ENCODE results near the gene PFDN6. TPM values are rescaled to one million over a fixed set of nuclear protein-coding genes. Genes with fewer than 3 reads are reported as not detected.

The PFDN6 gene
- total RNA-seq, 1 experiment from 2014 or later, result 85.8 TPM

DNA sequence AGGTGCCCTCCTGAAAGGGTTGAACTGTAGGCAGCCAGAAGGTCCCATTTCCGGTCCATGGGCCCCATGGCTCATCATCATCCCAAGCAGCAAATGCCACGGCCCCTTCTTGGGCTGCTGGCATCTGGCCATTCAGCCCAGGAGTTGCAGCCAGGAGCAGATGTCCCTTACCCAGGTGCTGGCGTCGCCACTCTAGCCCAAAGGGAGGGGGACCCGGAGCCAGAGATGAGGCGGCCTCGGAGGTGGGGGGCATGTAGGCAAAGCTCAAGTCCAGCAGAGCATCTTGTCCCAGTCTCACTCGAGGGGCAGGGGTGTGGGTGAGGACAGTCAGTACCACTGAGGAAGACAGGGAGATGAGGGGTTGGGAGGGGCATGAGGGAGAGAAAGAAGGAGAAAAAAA lies 15.7 kb downstream of the PFDN6 start:
- Histone ChIP-seq H2BK5ac (ENCODE audit: insufficient read length, low read length) (no peak overlapping the region), H3K9ac (ENCODE audit: extremely low read depth, insufficient read length, low read length) (no peak overlapping the region), H2AFZ (ENCODE audit: low read length) (no peak overlapping the region), H2BK120ac (ENCODE audit: low read depth, low read length, poor library complexity, severe bottlenecking) (no peak overlapping the region), H3T11ph (ENCODE audit: low read length) (no peak overlapping the region), H2BK12ac (ENCODE audit: insufficient read length, low read depth, low read length) (no peak overlapping the region), H3K23me2 (ENCODE audit: insufficient read length, low read depth, low read length, poor library complexity, severe bottlenecking) (peaks cover under 1% of the 10 kb centered on the region), H4K20me1 (ENCODE audit: control insufficient read depth, insufficient read depth, insufficient read length) (no peaks in the 10 kb centered on the region), H3K56ac (ENCODE audit: insufficient read length, low read depth, low read length) (no peak overlapping the region), H3K27ac (ENCODE audit: insufficient read length, low read depth, low read length) (no peak overlapping the region), H3K79me2 (ENCODE audit: insufficient read depth, low read length) (peaks cover 3% of the 10 kb centered on the region; the same call in 1 of the 2 replicates), H3K9me3 (ENCODE audit: control insufficient read depth, low read depth, low read length) (no peaks in the 10 kb centered on the region), H4K8ac (replicated peaks; ENCODE audit: insufficient read length, low read depth, low read length) (no peak overlapping the region), H3K27me3 (ENCODE audit: insufficient read depth, low read length) (no peaks in the 10 kb centered on the region), H3K79me1 (ENCODE audit: insufficient read depth, low read depth, low read length, poor library complexity, severe bottlenecking) (no peaks in the 10 kb centered on the region), H2BK15ac (ENCODE audit: low read depth, low read length) (no peak overlapping the region), H4K91ac (ENCODE audit: insufficient read length, low read depth, low read length) (no peak overlapping the region), H3K4ac (ENCODE audit: low read depth, low read length) (no peak overlapping the region), H2BK20ac (ENCODE audit: low read depth, low read length, poor library complexity, severe bottlenecking) (no peak overlapping the region), H3K4me1 (ENCODE audit: insufficient read depth, low read length) (no peaks in the 10 kb centered on the region), H3K14ac (ENCODE audit: insufficient read depth, low read length) (no peak overlapping the region), H2AK5ac (ENCODE audit: insufficient read length, low read length) (no peak overlapping the region), H3K18ac (ENCODE audit: insufficient read length, low read depth, low read length) (no peak overlapping the region), H3K23ac (ENCODE audit: insufficient read length, low read depth, low read length) (no peak overlapping the region), H4K5ac (ENCODE audit: insufficient read length, low read depth, low read length) (no peak overlapping the region), H3K4me2 (ENCODE audit: insufficient read depth, insufficient read length, low read length) (no peak overlapping the region)
- peaks cover 3 to 7% of the 10 kb centered on the region in 2 experiments; a peak in 3 of 4 replicates for H3K4me1 Mint-ChIP-seq
- WGBS (ENCODE audit: extremely low coverage, insufficient read length, low lambda C conversion rate), result no CpG with 5 or more reads among the region's 8 CpGs
- H3K9me3 Mint-ChIP-seq, result no peaks in the 10 kb centered on the region
- DNase-seq, result no peak
- peaks cover 0 to 17% (median 5%) of the 10 kb centered on the region in 3 experiments; a peak in 5 of 7 replicates for H3K36me3 Mint-ChIP-seq (ENCODE audit: insufficient read depth in 1 of 3, low read depth in 3 of 3)
- TF ChIP-seq, protein P1, sequence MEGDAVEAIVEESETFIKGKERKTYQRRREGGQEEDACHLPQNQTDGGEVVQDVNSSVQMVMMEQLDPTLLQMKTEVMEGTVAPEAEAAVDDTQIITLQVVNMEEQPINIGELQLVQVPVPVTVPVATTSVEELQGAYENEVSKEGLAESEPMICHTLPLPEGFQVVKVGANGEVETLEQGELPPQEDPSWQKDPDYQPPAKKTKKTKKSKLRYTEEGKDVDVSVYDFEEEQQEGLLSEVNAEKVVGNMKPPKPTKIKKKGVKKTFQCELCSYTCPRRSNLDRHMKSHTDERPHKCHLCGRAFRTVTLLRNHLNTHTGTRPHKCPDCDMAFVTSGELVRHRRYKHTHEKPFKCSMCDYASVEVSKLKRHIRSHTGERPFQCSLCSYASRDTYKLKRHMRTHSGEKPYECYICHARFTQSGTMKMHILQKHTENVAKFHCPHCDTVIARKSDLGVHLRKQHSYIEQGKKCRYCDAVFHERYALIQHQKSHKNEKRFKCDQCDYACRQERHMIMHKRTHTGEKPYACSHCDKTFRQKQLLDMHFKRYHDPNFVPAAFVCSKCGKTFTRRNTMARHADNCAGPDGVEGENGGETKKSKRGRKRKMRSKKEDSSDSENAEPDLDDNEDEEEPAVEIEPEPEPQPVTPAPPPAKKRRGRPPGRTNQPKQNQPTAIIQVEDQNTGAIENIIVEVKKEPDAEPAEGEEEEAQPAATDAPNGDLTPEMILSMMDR (conservative IDR thresholded peaks at IDR 0.05), result no peak
- no peak overlapping the region for H3K27ac Mint-ChIP-seq
- no peak overlapping the region; a peak in 1 of 5 replicates for H3K4me3 Mint-ChIP-seq
- no peaks in the 10 kb centered on the region; the same call in 1 of the 2 replicates for H3K27me3 Mint-ChIP-seq (ENCODE audit: low read depth)

Measured in H9 (cell line).